ENCODE results near the gene PAGE4.

The PAGE4 gene

DNA sequence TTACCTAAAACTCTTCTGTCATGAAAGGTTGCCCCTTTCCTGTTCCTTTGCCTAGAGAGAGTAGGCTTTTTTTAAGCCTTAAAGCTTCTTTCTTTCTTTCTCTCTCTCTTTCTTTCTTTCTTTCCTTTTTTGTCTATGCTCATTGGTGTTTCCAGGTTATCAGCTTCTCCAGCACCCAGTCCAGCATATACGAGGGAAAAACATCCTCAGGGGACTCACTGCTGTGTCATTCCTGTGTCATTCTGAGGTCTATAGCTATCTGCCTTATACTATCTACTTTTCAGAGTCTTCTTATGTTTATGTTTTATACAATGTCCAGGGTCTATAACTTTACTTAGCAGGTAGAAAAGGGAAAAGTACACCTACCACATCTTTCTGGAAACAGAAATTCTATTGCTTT lies 39.6 kb downstream of the PAGE4 start:
- DNase-seq (ENCODE audit: low read depth in 1 of 2, low spot score in 1 of 2) = no peak

DNA sequence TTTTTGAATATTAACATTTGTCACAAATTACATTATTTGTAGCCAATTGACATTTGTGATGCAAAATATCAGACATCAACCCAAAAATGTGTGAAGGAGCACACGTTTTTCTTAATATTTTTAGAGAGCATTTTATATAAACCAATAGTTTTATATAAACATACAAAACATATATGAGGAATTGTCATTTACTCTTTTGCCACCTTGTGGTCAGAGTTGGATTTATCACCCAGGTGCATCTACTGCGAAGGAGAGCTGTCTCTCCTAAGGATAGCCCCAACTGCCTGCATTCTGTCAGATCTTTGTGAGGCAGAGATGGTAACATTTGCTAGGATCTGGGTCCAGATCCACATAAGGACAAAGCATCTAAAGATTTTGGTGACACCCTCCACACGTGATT lies 47.6 kb downstream of the PAGE4 start:
- no peak for DNase-seq (ENCODE audit: low read depth in 1 of 2, low spot score in 1 of 2)

DNA sequence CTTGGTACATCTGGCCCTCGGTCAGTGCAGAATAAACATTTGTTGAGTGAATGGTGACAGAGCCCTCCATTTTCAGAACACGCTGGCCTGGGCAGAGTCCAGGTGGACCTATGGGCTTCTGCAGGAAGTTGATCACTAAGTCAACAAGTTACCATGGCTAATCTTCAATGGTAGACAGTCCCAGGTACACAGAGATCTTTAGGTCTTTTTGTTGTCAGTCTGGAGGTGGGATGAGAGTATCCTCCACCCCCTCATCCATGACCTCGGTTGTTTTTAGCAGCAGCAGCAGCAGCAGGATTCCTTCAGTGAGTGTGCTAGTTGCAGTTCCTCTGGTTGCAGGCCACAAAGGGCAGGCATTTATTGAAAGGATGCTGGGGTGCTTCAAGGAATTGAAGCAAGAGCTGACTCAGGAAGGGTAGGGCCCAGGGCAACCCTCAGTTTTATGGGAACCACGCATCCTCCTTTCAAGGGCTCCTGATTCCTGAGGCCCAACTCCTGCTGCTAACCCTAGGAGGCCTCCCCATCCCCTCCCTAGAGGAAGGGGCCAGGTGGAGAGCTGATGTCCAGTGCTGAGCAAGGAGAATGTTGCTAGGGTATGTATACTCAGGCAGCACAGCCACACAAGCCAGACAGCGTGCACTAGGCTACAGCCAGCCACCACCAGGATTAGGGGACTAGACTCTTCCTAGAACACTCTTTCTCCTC lies 48.4 kb downstream of the PAGE4 start:
- no peak for DNase-seq (ENCODE audit: low read depth in 1 of 2, low spot score in 1 of 2)

DNA sequence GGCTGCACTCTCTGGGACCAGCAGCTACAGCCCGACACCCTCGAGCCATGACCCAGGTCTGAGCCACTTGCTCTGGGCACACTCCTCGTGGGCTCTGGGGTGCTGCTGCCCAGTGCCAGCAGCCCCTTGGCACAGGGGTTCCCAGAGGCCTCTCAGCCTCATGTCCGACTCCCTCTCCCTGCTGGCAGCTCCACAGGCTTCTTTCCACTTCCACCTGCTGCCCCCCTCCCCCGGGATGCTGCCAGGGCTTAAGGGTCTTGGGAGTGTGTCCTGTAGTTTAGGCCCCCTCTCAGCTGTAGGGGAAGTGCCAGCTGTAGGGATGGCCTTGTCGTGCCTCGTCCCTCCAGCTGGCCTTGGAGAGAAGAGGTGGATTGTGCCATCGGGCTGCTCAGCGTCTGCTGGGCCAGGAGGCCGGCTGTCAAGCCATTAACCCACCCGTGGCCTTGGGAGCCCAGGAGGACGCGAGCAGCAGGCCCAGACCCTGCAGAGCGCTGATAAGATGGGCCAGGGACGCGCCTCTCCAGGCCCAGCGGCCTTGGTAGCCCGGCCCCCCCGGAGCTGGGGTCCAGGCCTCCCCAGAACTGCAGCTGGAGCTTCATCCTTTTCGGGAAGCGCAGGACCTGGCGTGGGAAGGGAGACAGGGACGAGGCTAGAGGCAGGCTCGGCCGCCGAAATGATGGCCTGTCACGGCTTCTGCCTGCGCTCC lies 49.2 kb downstream of the PAGE4 start:
- no peak for DNase-seq (ENCODE audit: low read depth in 1 of 2, low spot score in 1 of 2)

DNA sequence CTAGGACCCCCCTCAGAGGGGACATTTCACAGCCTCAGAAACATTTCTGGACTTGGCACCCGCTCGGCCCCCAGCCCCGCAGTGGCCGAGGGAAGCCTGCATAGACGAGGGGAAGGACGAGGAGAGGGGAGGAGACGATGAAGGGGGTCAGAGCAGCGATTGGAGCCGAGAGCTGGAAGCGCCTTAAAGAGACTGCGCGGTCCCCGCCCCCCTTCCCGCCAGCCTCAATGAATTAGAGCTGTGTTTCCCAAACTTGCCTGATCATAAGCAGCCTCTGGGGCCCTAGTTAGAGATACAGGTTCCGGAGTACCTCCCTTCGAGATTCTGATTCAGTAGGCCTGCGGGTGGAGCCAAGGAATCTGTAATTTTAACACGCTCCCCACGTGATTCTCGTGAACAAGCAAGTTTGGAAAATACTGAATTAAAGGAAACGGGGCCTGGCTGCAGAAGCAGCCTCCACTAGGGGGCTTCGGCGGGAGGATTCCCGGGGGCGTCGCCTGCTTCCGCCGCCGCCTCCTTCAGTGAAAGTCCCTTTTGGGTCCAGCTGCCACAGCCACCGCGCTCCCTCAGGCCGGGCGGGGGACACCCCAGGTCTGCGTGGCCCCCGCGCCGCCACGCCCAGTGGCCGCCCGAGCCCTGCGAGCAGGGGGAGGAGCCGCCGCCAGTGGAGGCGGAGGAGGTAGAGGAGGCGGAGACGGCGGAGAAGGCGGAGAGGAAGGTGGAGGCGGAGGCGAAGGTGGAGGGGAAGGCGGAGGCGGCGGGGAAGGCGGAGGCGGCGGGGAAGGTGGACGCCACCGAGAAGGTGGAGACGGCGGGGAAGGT lies 49.9 kb downstream of the PAGE4 start, which contains the start of gene USP27X:
TSS of gene USP27X (plus strand) at position 651 of the 822 bp plus-strand sequence. CDS start 824 bp downstream, outside the sequence.
- DNase-seq (ENCODE audit: low read depth in 1 of 2, low spot score in 1 of 2) = peak; percentile 40 to 43

DNA sequence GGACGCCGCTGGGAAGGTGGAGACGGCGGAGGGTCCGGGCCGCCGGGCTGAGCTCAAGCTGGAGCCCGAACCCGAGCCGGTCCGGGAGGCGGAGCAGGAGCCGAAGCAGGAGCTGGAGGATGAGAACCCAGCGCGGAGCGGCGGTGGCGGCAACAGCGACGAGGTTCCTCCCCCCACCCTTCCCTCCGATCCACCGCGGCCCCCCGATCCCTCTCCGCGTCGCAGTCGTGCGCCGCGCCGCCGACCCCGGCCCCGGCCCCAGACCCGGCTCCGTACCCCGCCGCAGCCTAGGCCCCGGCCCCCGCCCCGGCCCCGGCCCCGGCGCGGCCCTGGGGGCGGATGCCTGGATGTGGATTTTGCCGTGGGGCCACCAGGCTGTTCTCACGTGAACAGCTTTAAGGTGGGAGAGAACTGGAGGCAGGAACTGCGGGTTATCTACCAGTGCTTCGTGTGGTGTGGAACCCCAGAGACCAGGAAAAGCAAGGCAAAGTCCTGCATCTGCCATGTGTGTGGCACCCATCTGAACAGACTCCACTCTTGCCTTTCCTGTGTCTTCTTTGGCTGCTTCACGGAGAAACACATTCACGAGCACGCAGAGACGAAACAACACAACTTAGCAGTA lies 50.7 kb downstream of the PAGE4 start:
- no peak for DNase-seq (ENCODE audit: low read depth in 1 of 2, low spot score in 1 of 2)

DNA sequence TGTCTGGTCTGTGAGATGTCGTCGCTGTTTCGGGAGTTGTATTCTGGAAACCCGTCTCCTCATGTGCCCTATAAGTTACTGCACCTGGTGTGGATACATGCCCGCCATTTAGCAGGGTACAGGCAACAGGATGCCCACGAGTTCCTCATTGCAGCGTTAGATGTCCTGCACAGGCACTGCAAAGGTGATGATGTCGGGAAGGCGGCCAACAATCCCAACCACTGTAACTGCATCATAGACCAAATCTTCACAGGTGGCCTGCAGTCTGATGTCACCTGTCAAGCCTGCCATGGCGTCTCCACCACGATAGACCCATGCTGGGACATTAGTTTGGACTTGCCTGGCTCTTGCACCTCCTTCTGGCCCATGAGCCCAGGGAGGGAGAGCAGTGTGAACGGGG lies 51.6 kb downstream of the PAGE4 start:
- no peak for DNase-seq (ENCODE audit: low read depth in 1 of 2, low spot score in 1 of 2)

Measured in activated CD4-positive, alpha-beta T cell treated with anti-CD3 and anti-CD28 coated beads, Interleukin-2, amount 50 U/mL, for 24 hours (primary cell).